ENCODE results near the gene ODAD3.

DNA sequence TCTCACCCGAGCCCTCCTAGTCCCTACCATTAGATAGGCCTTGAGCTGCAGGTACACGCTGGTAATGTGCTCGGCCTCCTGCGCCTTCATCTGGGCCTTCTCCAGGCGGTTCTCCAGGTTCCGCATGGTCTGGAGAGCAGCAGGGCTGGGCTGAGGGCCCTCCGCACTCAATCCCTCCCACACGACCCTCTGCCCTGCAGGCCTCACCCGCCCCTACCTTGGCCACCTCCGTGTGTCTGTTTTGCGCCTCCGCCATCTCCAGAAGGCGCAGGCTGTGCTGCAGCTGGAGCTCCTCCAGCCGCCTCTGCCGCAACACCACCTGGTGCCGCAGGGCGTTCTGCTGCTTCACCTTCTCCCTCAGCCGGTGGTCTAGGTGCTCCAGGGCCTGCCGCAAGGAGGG is 8.3 kb downstream of the ODAD3 start:
- TF ChIP-seq POLR2AphosphoS5 (IDR thresholded peaks at IDR 0.05; ENCODE audit: borderline replicate concordance, low read depth, low read length) (no peak), EZH2 (IDR thresholded peaks at IDR 0.05) (no peak)
